Fibroblast of gingiva (primary cell): Measurements from ENCODE around the gene EYA4.

ENCODE experiments used
- DNase-seq: peaks from one replicate; pipeline ENCODE4 v3.0.0-alpha.2; 2011; ENCODE audit warnings: low read depth

EYA4 gene

GRCh38 chr6:133399426-133399825 is 158.3 kb downstream of the EYA4 start:
- no peak for DNase-seq

DNA sequence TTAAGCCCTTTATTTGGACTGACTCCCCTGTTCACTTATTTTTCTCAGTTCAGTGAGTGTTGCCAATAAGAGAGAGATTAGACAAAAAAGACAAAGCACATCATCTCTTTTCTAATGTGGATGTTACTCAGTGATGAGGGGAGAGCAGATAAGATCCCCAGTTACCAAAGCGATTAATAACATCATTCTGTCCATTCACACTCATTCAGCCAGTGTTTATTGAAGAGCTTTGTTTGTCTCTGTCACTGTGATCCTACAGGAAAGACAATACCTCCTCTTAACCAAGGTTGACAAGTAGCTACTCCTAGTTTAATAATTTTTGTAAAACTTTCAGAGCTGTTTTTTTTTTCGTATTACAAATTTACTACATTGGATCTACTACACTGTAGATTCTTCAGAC is 163.0 kb downstream of the EYA4 start:
- DNase-seq: no peak

DNA sequence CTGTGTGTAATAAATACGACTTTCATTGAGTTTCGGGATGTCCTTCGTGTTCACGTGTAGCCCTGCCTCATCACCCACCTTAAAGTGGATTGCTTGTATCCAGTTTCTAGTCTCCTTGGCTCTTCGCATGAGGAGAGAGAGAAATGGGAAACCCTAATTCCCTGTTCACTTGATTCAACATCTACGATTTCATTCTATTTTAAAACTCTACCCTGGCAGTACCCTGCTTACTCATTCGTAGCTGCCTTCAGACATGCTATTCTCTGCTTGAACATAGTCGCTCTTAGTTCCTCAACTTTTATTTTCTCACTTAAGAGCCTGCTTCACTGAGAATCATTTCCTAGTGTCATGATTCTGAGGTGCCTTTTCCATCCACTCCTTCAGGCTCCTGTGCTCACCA is 163.6 kb downstream of the EYA4 start:
- DNase-seq: no peak

DNA sequence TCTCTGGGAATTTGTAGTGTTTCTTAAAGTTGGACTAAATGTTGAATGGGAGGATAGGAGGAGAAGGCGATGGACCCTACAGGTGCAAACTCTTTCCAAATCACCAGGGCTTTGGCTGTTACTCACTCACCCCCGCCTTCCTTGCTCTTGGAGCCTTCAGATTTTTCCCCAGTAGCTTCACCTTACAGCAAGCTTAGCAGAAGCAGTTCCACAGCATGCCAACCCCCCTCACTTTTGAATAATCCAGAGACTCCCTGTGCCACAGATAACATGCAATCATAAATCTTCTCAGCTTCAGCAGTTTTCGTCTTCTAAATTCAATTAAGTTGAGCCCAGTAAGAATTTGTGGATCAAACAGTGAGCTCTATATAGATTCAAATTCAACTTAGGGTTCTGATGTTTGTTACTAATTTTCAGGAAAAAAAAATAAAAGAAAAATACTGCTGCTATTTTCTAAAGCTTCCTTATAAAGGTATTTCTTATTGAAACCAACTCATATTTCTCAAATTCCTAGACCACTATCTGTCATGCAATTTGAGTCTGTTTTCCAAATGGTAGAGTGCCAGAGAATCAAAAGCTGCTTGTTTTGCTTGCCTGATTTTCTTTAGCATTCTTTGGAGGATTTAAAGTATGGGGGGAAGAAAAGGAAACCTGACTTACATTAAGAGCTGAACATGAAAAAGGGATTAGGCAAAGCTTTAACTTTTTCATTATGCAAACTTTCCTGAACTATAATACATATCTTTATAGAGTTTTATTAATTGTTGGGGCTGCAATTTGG is 166.4 kb downstream of the EYA4 start:
- no peak for DNase-seq

- DNase-seq: no peak
These were observed 167.0 kb downstream of the EYA4 start for GRCh38 chr6:133408132-133408531.

GRCh38 chr6:133408543-133408942 is 167.4 kb downstream of the EYA4 start:
- no peak for DNase-seq

- DNase-seq: no peak
These were observed 169.7 kb downstream of the EYA4 start for GRCh38 chr6:133410638-133411435.

GRCh38 chr6:133411757-133412156 is 170.6 kb downstream of the EYA4 start:
- DNase-seq: no peak

GRCh38 chr6:133415262-133415661 is 174.1 kb downstream of the EYA4 start:
- no peak for DNase-seq

DNA sequence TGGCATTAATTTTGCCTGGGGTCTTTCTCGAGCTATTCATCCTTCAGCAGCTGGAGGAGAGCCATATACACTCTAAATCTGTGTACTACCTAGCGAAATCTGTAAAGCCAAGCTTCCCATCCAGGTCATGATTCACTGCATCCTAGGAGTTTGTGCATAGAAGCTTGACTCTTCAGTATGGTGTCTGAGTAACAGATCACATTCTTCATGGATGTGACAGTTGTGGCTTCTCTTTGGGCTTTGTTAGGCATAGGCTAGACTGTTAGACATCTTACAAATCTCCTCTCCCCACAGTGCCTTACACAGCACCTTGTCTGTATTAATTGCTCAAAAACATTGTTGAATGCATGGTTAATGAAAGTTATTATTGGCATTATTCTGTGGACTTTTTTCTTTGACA is 177.0 kb downstream of the EYA4 start:
- DNase-seq: no peak

DNA sequence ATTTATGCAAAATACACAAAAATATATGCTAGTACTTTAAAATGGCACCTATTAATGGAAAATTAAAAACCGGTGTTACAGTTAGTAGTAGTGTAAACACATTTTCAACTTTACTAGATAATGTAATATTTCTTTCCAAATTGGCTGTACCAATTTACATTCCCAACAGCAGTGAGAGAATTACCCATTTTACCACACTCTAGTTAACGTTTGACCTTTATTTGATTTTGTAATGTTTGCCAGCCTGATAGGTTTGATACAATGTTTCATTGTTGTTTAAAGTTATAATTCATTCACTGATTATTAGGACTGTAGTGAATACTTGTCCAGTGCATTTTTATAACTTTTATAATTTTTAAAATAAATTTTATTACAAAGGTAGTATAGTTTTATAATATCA is 182.1 kb downstream of the EYA4 start:
- no peak for DNase-seq

DNA sequence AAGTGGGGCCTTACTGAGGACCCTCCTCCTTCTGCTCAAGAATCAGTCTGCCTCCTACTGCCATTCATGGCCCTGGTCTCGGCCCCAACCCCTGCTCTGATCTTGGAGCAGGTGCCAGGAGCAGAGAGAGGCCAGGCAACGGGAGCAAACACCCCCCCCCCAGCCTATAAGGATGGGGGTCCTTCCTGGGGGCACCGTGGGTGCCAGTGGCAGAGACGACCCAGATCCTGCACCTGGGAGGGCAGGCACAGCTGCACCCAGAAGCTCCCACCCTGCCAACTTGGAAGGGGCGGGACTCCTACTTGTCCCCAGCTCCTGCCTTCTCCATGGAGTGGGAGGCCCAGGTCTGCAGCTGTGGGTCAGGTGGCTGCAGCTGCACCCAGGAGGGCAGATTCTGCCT is 183.2 kb downstream of the EYA4 start:
- DNase-seq: no peak

- DNase-seq: no peak
These were observed 184.9 kb downstream of the EYA4 start for GRCh38 chr6:133426038-133426437.

- DNase-seq: no peak
These were observed 187.1 kb downstream of the EYA4 start for GRCh38 chr6:133428295-133428694.

DNA sequence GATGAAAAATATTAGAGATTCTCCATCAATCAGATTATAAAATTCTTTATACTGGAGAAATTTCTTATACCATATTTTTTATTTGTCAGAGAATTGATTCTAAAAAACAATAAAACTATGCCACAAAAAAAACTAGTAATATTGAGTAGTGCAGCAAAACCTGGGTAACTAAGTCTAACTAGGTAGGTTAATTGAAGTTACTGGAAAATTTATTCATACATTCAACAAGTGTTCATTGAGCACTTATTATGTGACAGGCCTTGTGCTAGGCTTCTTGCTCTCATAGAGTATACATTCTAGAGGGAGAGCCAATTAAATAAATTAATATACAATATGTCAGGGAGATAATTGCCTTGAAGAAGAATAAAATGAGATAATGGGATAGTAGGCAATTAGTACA is 189.4 kb downstream of the EYA4 start:
- DNase-seq: no peak

- DNase-seq: no peak
These were observed 189.9 kb downstream of the EYA4 start for GRCh38 chr6:133431031-133431430.

GRCh38 chr6:133432021-133432989 is 191.1 kb downstream of the EYA4 start:
- DNase-seq: no peak

GRCh38 chr6:133435065-133435728 is 194.0 kb downstream of the EYA4 start:
- DNase-seq: peak; percentile 10

GRCh38 chr6:133436652-133437051 is 195.5 kb downstream of the EYA4 start:
- DNase-seq: no peak

DNA sequence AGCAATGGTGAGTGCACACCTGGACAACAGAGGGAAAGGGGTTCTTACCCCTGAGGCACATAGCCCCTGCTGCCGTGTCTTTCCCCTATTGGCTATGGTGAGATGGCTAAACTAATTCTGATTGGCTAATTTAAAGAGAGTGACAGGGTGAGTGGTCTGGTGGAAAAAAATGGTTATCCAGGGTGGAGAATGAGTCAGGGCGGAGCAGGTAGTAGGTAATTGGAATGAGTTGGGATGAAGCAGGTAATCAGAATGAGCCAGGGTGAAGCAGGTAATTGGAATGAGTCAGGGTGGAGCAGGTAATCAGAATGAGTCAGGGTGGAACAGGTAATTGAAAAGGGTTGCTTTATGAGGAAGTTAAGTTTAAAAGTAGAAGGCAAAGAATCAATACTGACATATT is 200.3 kb downstream of the EYA4 start:
- DNase-seq: no peak

DNA sequence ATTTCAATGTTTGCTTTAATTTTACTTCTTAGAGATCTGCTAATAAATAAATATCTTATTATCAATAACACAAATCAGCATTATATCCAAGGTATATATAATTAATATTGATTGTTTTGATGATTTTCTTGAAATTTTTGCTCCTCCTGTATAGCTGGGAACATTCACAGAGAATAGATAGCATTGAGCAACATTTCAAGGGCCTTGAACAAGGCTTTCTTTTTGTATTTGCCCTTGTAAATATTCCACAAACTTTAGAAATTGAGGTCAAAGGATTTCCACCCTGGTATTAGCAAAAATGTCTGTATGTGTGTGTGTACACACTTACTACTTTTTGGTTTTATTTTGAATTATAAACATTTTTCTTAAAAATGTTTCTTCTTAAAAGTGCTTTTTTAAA is 205.6 kb downstream of the EYA4 start:
- no peak for DNase-seq

DNA sequence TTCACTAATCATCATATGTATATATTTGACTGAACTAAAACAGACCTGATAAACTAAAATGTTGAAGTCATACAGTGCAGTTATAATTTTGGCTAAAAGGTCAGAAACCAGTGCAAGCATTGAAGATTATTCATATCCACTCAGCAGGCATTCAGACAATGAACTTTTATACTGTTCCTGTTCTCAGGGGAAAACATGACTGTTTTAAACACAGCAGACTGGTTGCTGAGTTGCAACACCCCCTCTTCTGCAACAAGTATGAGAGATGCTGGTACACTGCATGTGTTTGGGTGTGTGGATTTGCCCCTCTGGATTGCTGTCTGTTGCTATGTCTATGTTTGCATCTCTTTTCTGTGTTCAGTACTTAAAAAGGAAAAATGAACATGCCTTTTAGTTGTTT is 206.8 kb downstream of the EYA4 start:
- DNase-seq: peak; percentile 76
